H9 (cell line): Measurements from ENCODE around the gene ATP2A2. TPM values are rescaled to one million over a fixed set of nuclear protein-coding genes. Genes with fewer than 3 reads are reported as not detected.

Experiments used
- DNase-seq: peaks from one replicate; pipeline ENCODE4 v3.0.0-alpha.2; 2017
- H2AFZ ChIP-seq: one replicate; pipeline ENCODE4 v1.6.1; 2013; ENCODE audit warnings: mild to moderate bottlenecking, low read length, control low read depth, moderate library complexity
- H2AK5ac ChIP-seq: 2 replicates; pipeline ENCODE4 v1.6.1; 2013; ENCODE audit warnings: low read length, control low read depth, mixed read lengths; ENCODE audit not compliant: insufficient read length
- H2BK120ac ChIP-seq: one replicate; pipeline ENCODE4 v1.6.1; 2013; ENCODE audit warnings: low read depth, mild to moderate bottlenecking, low read length, control low read depth, inconsistent platforms; ENCODE audit not compliant: poor library complexity, severe bottlenecking
- H2BK12ac ChIP-seq: 2 replicates; pipeline ENCODE4 v1.6.1; 2013; ENCODE audit warnings: low read length, control low read depth, mixed read lengths, low read depth; ENCODE audit not compliant: insufficient read length
- H2BK15ac ChIP-seq: 2 replicates; pipeline ENCODE4 v1.6.1; 2013; ENCODE audit warnings: low read depth, low read length, control low read depth
- H2BK20ac ChIP-seq: one replicate; pipeline ENCODE4 v1.6.1; 2013; ENCODE audit warnings: low read depth, mild to moderate bottlenecking, low read length, control low read depth, inconsistent platforms; ENCODE audit not compliant: poor library complexity, severe bottlenecking
- H2BK5ac ChIP-seq: 2 replicates; pipeline ENCODE4 v1.6.1; 2013; ENCODE audit warnings: low read length, control low read depth, mixed read lengths; ENCODE audit not compliant: insufficient read length
- H3K14ac ChIP-seq: 2 replicates; pipeline ENCODE4 v1.6.1; 2013; ENCODE audit warnings: low read length, control low read depth; ENCODE audit not compliant: insufficient read depth
- H3K18ac ChIP-seq: 2 replicates; pipeline ENCODE4 v1.6.1; 2013; ENCODE audit warnings: low read depth, mild to moderate bottlenecking, mixed read lengths, low read length, control low read depth; ENCODE audit not compliant: insufficient read length
- H3K23ac ChIP-seq: 2 replicates; pipeline ENCODE4 v1.6.1; 2013; ENCODE audit warnings: low read length, control low read depth, mixed read lengths, low read depth; ENCODE audit not compliant: insufficient read length
- H3K23me2 ChIP-seq: 2 replicates; pipeline ENCODE4 v1.6.1; 2013; ENCODE audit warnings: low read depth, mild to moderate bottlenecking, mixed read lengths, low read length, control low read depth; ENCODE audit not compliant: insufficient read length, poor library complexity, severe bottlenecking
- H3K27ac ChIP-seq: 2 replicates; pipeline ENCODE4 v1.5.1; 2013; ENCODE audit warnings: low read length, control low read depth, mixed read lengths, low read depth; ENCODE audit not compliant: insufficient read length
- H3K27me3 ChIP-seq: 2 replicates; pipeline ENCODE4 v1.6.1; 2013; ENCODE audit warnings: low read length, control low read depth, inconsistent platforms; ENCODE audit not compliant: insufficient read depth
- H3K4ac ChIP-seq: 2 replicates; pipeline ENCODE4 v1.6.1; 2013; ENCODE audit warnings: low read depth, mild to moderate bottlenecking, control low read depth, inconsistent platforms, low read length, moderate library complexity
- H3K4me1 ChIP-seq: 2 replicates; pipeline ENCODE4 v1.6.1; 2013; ENCODE audit warnings: low read length, control low read depth, inconsistent platforms; ENCODE audit not compliant: insufficient read depth
- H3K4me2 ChIP-seq: 2 replicates; pipeline ENCODE4 v1.6.1; 2013; ENCODE audit warnings: low read length, control low read depth, mixed read lengths; ENCODE audit not compliant: insufficient read length, insufficient read depth
- H3K56ac ChIP-seq: 2 replicates; pipeline ENCODE4 v1.6.1; 2013; ENCODE audit warnings: low read depth, mild to moderate bottlenecking, mixed read lengths, low read length, control low read depth; ENCODE audit not compliant: insufficient read length
- H3K79me1 ChIP-seq: 2 replicates; pipeline ENCODE4 v1.6.1; 2013; ENCODE audit warnings: low read depth, mild to moderate bottlenecking, moderate library complexity, low read length, control low read depth, inconsistent platforms; ENCODE audit not compliant: insufficient read depth, poor library complexity, severe bottlenecking
- H3K79me2 ChIP-seq: 2 replicates; pipeline ENCODE4 v1.6.1; 2013; ENCODE audit warnings: low read length, control low read depth, inconsistent platforms; ENCODE audit not compliant: insufficient read depth
- H3K9ac ChIP-seq: 2 replicates; pipeline ENCODE4 v1.6.1; 2013; ENCODE audit warnings: low read length, control low read depth, mixed read lengths; ENCODE audit not compliant: insufficient read length; ENCODE audit errors: extremely low read depth
- H3K9me3 ChIP-seq: one replicate; pipeline ENCODE4 v1.6.1; 2013; ENCODE audit warnings: low read depth, low read length, inconsistent platforms; ENCODE audit not compliant: control insufficient read depth
- H3T11ph ChIP-seq: one replicate; pipeline ENCODE4 v1.6.1; 2013; ENCODE audit warnings: mild to moderate bottlenecking, low read length, control low read depth, inconsistent platforms
- H4K20me1 ChIP-seq: one replicate; pipeline ENCODE4 v1.6.1; 2013; ENCODE audit not compliant: control insufficient read depth, insufficient read length, insufficient read depth
- H4K5ac ChIP-seq: 2 replicates; pipeline ENCODE4 v1.6.1; 2013; ENCODE audit warnings: low read depth, mild to moderate bottlenecking, mixed read lengths, low read length, control low read depth; ENCODE audit not compliant: insufficient read length
- H4K8ac ChIP-seq: replicated peaks from 2 replicates; pipeline ENCODE4 v1.6.1; 2013; ENCODE audit warnings: low read length, control low read depth, mixed read lengths, low read depth; ENCODE audit not compliant: insufficient read length
- H4K91ac ChIP-seq: 2 replicates; pipeline ENCODE4 v1.6.1; 2013; ENCODE audit warnings: low read depth, mild to moderate bottlenecking, moderate library complexity, mixed read lengths, low read length, control low read depth; ENCODE audit not compliant: insufficient read length
- H3K27ac Mint-ChIP-seq, 3 experiments: 2 replicates in 2 of 3; 3 replicates in 1 of 3; pipeline ENCODE4 v1.8.0; 2020 to 2021; ENCODE audit warnings: mixed read lengths in 3 of 3, mild to moderate bottlenecking in 1 of 3, moderate library complexity in 1 of 3
- H3K27me3 Mint-ChIP-seq: 2 replicates; pipeline ENCODE4 v1.8.0; 2021; ENCODE audit warnings: low read depth, mild to moderate bottlenecking, moderate library complexity, mixed read lengths
- H3K36me3 Mint-ChIP-seq, 3 experiments: 2 replicates in 2 of 3; 3 replicates in 1 of 3; pipeline ENCODE4 v1.8.0; 2020 to 2021; ENCODE audit warnings: low read depth in 3 of 3, mixed read lengths in 3 of 3; ENCODE audit not compliant: insufficient read depth in 1 of 3
- H3K4me1 Mint-ChIP-seq, 2 experiments: 2 replicates each; pipeline ENCODE4 v1.8.0; 2020; ENCODE audit warnings: mixed read lengths in 2 of 2
- H3K4me3 Mint-ChIP-seq, 2 experiments: 2 replicates in 1 of 2; 3 replicates in 1 of 2; pipeline ENCODE4 v1.8.0; 2020 to 2021; ENCODE audit warnings: mild to moderate bottlenecking in 2 of 2, mixed read lengths in 2 of 2, moderate library complexity in 1 of 2
- H3K9me3 Mint-ChIP-seq, 2 experiments: 2 replicates in 1 of 2; 3 replicates in 1 of 2; pipeline ENCODE4 v1.8.0; 2020; ENCODE audit warnings: mild to moderate bottlenecking in 2 of 2, mixed read lengths in 2 of 2, moderate library complexity in 1 of 2
- WGBS: extraction: QIAGEN DNeasy Blood & Tissue Kit; methylation state at CpG from one replicate; pipeline ENCODE4 v1.1.7; 2013; ENCODE audit warnings: missing lambda C conversion rate, low lambda C conversion rate, mixed read lengths; ENCODE audit not compliant: insufficient read length; ENCODE audit errors: extremely low coverage; 5-methylcytosine and 5-hydroxymethylcytosine counted together
- total RNA-seq: library from RNA; stranded (reverse); gene quantifications from 2 replicates; pipeline ENCODE4 v1.2.1, GENCODE V29; 2021
- TF ChIP-seq, protein P1 (sequence below): fragments of 200-600 bp; sonication (generic); conservative IDR thresholded peaks from 3 replicates; pipeline ENCODE4 v1.8.0; 2021; ENCODE audit warnings: antibody characterized with exemption, mild to moderate bottlenecking

ATP2A2 gene
- total RNA-seq, 1 experiment from 2014 or later = 257 TPM

DNA sequence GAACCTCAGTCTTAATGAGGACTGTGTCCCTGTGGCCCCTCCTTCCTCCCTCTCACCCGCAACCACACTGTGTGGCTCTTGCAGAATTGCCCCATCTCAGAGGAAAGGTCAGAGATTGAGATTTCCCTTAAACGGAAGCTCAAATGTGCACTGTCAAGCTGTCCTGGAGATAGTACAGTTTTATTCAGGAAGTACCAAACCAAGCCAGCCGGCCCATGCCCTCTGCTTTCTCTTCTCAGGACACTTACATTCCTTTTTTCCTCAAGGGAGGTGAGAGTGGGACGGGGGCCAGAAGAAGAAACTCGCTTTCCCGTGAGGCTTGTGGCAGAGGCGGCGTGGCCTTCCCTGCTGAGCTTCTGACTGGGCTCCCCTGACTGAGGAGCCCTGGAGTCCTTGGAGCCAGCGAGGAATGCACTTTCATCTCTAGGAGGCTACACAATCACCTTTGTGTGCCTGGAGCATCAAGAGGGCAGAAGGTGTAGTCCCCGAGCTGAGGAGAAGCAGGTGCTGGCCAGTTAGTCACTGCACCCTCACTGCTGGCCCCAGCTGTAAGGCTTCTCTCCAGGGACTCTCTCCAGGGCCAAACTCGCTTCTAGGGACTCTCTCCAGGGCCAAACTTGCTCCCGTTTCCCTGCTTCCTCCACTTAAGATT is 24.1 kb upstream of the ATP2A2 start:
- peak overlapping the region in 1 of 3 experiments; percentile 58; a peak in 2 of 7 replicates for H3K27ac Mint-ChIP-seq
- Histone ChIP-seq H3K4me1 (no peaks in the 10 kb centered on the region), H2AFZ (no peak overlapping the region), H3K4me2 (no peak overlapping the region), H4K91ac (no peak overlapping the region), H2BK12ac (no peak overlapping the region), H3K9me3 (no peaks in the 10 kb centered on the region), H2BK5ac (no peak overlapping the region), H2BK15ac (no peak overlapping the region), H2AK5ac (no peak overlapping the region), H3K14ac (no peak overlapping the region), H4K5ac (no peak overlapping the region), H3K23ac (no peak overlapping the region), H3K18ac (no peak overlapping the region), H3T11ph (no peak overlapping the region), H3K23me2 (no peaks in the 10 kb centered on the region), H3K4ac (no peak overlapping the region), H2BK120ac (no peak overlapping the region), H3K79me1 (no peaks in the 10 kb centered on the region), H2BK20ac (no peak overlapping the region), H3K27me3 (no peaks in the 10 kb centered on the region), H3K56ac (no peak overlapping the region), H4K20me1 (no peaks in the 10 kb centered on the region), H3K79me2 (no peaks in the 10 kb centered on the region), H3K9ac (no peak overlapping the region), H3K27ac (no peak overlapping the region), H4K8ac (no peak overlapping the region)
- no CpG with 5 or more reads among the region's 12 CpGs for WGBS
- H3K36me3 Mint-ChIP-seq = no peaks in the 10 kb centered on the region
- no peak overlapping the region; a peak in 1 of 5 replicates for H3K4me3 Mint-ChIP-seq
- no peak for DNase-seq
- TF ChIP-seq, protein P1, sequence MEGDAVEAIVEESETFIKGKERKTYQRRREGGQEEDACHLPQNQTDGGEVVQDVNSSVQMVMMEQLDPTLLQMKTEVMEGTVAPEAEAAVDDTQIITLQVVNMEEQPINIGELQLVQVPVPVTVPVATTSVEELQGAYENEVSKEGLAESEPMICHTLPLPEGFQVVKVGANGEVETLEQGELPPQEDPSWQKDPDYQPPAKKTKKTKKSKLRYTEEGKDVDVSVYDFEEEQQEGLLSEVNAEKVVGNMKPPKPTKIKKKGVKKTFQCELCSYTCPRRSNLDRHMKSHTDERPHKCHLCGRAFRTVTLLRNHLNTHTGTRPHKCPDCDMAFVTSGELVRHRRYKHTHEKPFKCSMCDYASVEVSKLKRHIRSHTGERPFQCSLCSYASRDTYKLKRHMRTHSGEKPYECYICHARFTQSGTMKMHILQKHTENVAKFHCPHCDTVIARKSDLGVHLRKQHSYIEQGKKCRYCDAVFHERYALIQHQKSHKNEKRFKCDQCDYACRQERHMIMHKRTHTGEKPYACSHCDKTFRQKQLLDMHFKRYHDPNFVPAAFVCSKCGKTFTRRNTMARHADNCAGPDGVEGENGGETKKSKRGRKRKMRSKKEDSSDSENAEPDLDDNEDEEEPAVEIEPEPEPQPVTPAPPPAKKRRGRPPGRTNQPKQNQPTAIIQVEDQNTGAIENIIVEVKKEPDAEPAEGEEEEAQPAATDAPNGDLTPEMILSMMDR = no peak
- peaks cover 0 to 7% of the 10 kb centered on the region in 2 experiments; a peak in 3 of 4 replicates for H3K4me1 Mint-ChIP-seq
- peaks cover 2% of the 10 kb centered on the region; the same call in 1 of the 2 replicates for H3K27me3 Mint-ChIP-seq
- no peaks in the 10 kb centered on the region for H3K9me3 Mint-ChIP-seq
